Aorta (tissue), 5 donors: ENCODE results near the gene TSHZ1. TPM values are rescaled to one million over a fixed set of nuclear protein-coding genes. Genes with fewer than 3 reads are reported as not detected.

ENCODE experiments used
- ATAC-seq: fragments of 200-7000 bp; cut with Tn5 transposase; one replicate; pipeline ENCODE4 v1.9.1; 2022; ENCODE audit warnings: moderate library complexity; ENCODE audit not compliant: low FRiP score
- DNase-seq, 2 donors: peaks; one replicate each; pipeline ENCODE4 v3.0.0-alpha.2; 2020
- H3K27ac ChIP-seq, 2 donors: one replicate each; pipeline ENCODE4 v1.5.1; 2013; ENCODE audit warnings: low read length in 2 of 2, mild to moderate bottlenecking in 2 of 2, moderate library complexity in 2 of 2, control low read depth in 1 of 2, inconsistent platforms in 1 of 2, low read depth in 1 of 2
- H3K27me3 ChIP-seq, 2 donors: one replicate each; pipeline ENCODE4 v1.6.1; 2013; ENCODE audit warnings: control low read depth in 1 of 2, low read length in 1 of 2, mild to moderate bottlenecking in 1 of 2, moderate library complexity in 1 of 2; ENCODE audit not compliant: insufficient read depth in 2 of 2, control insufficient read depth in 1 of 2
- H3K36me3 ChIP-seq, 2 donors: one replicate each; pipeline ENCODE4 v1.6.1; 2013; ENCODE audit warnings: control low read depth in 1 of 2, low read length in 1 of 2, mild to moderate bottlenecking in 1 of 2; ENCODE audit not compliant: insufficient read depth in 2 of 2, control insufficient read depth in 1 of 2
- H3K4me1 ChIP-seq, 2 donors: one replicate each; pipeline ENCODE4 v1.6.1; 2013; ENCODE audit warnings: low read length in 2 of 2, control low read depth in 1 of 2, mild to moderate bottlenecking in 1 of 2, moderate library complexity in 1 of 2; ENCODE audit not compliant: insufficient read depth in 2 of 2, control insufficient read depth in 1 of 2
- H3K4me3 ChIP-seq, 2 donors: one replicate each; pipeline ENCODE4 v1.5.1; 2013; ENCODE audit warnings: low read length in 2 of 2, control low read depth in 1 of 2, mild to moderate bottlenecking in 1 of 2
- H3K9me3 ChIP-seq: one replicate; pipeline ENCODE4 v1.6.1; 2013; ENCODE audit warnings: mild to moderate bottlenecking, low read length; ENCODE audit not compliant: control insufficient read depth
- WGBS, 2 donors: extraction: QIAGEN DNeasy Blood & Tissue Kit; methylation state at CpG; one replicate each; pipeline ENCODE4 v1.1.7; 2013; 5-methylcytosine and 5-hydroxymethylcytosine counted together
- intact Hi-C, 2 donors: fragments of 100-400 bp; cut with DNase I; formaldehyde crosslinking; loops; one replicate each; pipeline versions ENCODE4 v1.14.2 to v1.15.0; 2022
- polyA plus RNA-seq, 2 donors: library from polyadenylated mRNA; stranded (reverse); fragments of 200-250 nt; gene quantifications; one replicate each; pipeline ENCODE4 v1.2.3, GENCODE V29; 2013
- total RNA-seq, 2 donors: library from RNA; stranded (reverse); fragmentation: NEBNext Ultra II Directional; extraction: Animal tissue kit (Norgen Biotek cat#: 25700); gene quantifications; one replicate each; pipeline ENCODE4 v1.2.1, GENCODE V29; 2021
- donor health status: healthy with polysubstance abuse.
- donor health status: Bipolar disorder and iron deficiency.
- donor health status: DM: no; HTN: no; CAD: no.
- donor health status: DM: no; HTN: no; CAD: no.
- donor health status: DM: yes; HTN: yes; CAD: no.

TSHZ1 gene
- total and polyA plus RNA-seq, 4 donors: 3.3 to 26.0 (median 11.8) TPM

- 74 to 75% methylated on average over 6 of the region's 6 CpGs for WGBS, 2 donors
- ATAC-seq: no peak
- no peak for DNase-seq
- intact Hi-C loops: no loop called here
- Histone ChIP-seq H3K4me1 (no peaks in the 10 kb centered on the region), H3K36me3 (peaks cover 0 to 2% of the 10 kb centered on the region in 2 donors), H3K27ac (no peak overlapping the region), H3K4me3 (no peak overlapping the region), H3K9me3 (no peaks in the 10 kb centered on the region), H3K27me3 (no peaks in the 10 kb centered on the region)
These were observed 53.6 kb downstream of the TSHZ1 start for GRCh38 chr18:75264195-75264594.

DNA sequence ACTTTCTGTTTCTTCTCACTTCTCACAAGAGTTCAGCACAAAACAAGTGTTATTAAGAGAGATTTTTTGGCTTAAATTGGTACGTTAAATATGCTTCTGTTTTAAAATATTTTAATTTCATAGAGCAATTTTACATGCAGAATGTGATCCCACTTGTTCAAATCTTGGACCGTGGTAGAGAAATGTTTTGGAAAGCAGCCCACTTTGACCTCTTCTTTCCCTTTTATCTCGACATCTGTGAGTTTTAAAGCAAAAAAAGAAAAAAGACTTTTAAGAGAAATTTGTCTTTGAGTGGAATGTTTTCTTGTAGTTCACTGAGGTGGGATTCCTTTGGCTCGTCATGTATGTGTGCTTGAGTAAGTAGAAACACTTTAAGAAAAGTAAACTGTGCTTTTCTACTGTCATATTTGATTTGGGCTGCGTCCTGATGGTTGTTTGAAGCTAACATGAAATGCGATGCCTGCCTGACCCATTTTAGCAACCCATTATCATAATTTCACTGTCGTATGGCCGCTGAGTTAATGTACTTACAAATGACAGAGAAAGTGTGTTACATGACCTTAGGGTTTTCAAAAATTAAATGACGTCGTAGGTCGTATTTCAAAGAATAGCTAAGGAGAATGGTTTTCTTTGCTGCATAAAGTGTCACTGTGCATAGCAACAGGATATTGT, 54.5 kb downstream of the TSHZ1 start:
- no peaks in the 10 kb centered on the region for H3K4me1 ChIP-seq
- no peak for DNase-seq
- H3K36me3 ChIP-seq: peaks cover 0 to 2% of the 10 kb centered on the region in 2 donors
- no peak for ATAC-seq
- 86 to 87% methylated on average over 11 of the region's 11 CpGs for WGBS, 2 donors
- H3K4me3 ChIP-seq: no peak overlapping the region
- H3K9me3 ChIP-seq: no peaks in the 10 kb centered on the region
- H3K27me3 ChIP-seq: no peaks in the 10 kb centered on the region
- intact Hi-C loops: no loop called here
- no peak overlapping the region for H3K27ac ChIP-seq

DNA sequence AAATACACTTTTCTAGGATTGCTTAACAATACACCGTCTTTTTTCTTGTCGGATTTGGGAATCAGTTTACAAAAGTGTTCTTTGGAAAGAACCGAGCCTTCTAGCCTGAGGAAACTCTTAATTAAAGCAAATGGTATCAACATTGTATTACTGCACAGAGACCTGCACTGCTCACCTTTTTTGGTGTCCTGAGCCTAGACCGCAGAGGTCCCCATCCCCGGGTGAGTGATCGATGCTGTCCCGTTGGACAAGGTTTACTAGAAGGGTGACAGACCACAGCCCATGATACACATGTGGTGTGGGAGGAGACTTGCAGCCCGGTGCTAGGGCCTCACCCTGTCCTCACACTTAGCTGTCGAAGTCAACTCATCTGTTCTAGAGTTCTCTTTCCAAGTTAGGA, 55.3 kb downstream of the TSHZ1 start:
- intact Hi-C loops: no loop called here
- Histone ChIP-seq H3K4me3 (no peak overlapping the region), H3K27ac (no peak overlapping the region), H3K9me3 (no peaks in the 10 kb centered on the region), H3K36me3 (peaks cover 0 to 2% of the 10 kb centered on the region in 2 donors), H3K27me3 (no peaks in the 10 kb centered on the region), H3K4me1 (no peaks in the 10 kb centered on the region)
- ATAC-seq (no peak), DNase-seq (no peak)
- 81 to 91% methylated on average over 9 of the region's 9 CpGs for WGBS, 2 donors

DNA sequence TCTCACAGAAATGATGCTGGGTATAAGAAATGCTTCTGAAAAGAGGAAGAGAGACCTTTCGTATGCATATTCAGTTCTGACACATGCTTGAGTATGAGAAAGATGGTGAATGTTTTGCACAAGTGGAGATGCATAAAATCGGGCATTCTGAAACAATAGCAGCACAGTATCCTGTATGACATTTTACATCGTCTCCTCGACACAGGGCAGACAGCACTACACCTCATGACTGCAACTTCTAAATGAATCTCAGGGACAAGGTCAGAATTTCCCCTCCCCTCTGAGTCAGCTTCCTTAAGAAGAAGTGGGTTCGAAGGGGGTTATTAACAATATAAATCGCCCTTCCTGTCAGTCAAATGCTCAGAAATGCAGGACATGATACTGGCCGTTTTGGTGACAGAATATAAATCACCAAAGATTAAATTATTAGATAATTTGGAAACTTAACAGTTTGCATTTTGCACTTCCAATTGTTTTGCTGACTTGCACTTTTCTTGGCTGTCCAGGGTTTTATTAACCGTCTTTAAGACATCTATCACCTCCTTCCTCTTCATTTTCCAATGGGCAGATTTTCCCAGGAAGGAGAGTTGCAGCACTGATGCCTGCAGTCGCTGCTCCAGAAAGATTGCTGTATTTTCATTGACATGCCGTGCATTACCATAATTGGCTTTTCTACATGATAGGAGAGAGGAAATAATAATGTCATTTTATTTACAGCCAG, 57.2 kb downstream of the TSHZ1 start:
- DNase-seq: no peak
- Histone ChIP-seq H3K4me1 (no peaks in the 10 kb centered on the region), H3K4me3 (no peak overlapping the region), H3K27me3 (no peaks in the 10 kb centered on the region), H3K36me3 (no peaks in the 10 kb centered on the region), H3K9me3 (no peaks in the 10 kb centered on the region), H3K27ac (no peak overlapping the region)
- no peak for ATAC-seq
- 83 to 84% methylated on average over 10 of the region's 10 CpGs for WGBS, 2 donors
- intact Hi-C loops: no loop called here

DNA sequence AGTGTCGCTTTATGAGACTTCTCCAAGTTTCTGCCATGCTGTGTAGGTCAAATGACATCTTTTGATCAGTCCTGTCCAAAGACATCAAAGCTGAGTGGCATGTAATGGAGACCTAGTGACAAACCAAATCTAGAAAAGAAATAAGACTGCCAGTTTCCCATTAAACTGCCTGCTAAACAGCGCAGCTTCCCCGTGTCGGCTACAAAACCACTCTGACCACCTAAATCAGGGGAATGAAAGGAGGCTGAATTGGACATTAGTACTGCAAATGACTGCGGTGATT, 57.7 kb downstream of the TSHZ1 start:
- H3K36me3 ChIP-seq: no peaks in the 10 kb centered on the region
- H3K9me3 ChIP-seq: no peaks in the 10 kb centered on the region
- 83 to 84% methylated on average over 5 of the region's 5 CpGs for WGBS, 2 donors
- no peaks in the 10 kb centered on the region for H3K4me1 ChIP-seq
- no peaks in the 10 kb centered on the region for H3K27me3 ChIP-seq
- ATAC-seq (no peak), DNase-seq (no peak)
- no peak overlapping the region for H3K27ac ChIP-seq
- H3K4me3 ChIP-seq: no peak overlapping the region
- intact Hi-C loops: no loop called here

DNA sequence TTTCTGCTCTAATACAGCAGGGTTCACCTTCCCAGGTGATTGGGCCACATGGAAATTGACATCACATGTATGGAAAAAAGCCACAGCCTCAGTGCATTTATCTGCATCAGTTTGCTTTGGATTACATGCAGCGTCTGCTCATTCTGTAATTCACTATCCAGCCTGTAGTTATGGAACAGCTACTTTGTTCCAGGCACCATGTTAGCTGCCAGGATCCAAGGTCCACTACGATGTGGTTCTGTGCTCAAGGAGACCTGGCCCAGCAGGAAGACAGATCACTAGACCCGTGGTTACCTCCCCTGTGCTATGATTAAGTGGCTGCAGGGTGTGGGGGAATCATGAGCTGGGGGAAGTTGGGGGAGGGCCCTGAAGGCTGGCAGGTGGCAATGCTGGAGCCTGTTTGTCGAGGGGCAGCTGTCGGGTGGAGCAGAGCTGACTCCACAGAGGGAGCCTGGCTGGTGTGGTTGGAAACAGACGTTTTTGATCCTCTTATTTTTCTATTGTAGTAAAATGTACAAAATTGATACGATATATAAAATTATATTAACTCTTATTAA, 58.6 kb downstream of the TSHZ1 start:
- Histone ChIP-seq H3K4me1 (no peaks in the 10 kb centered on the region), H3K4me3 (no peak overlapping the region), H3K27ac (no peak overlapping the region), H3K9me3 (no peaks in the 10 kb centered on the region), H3K36me3 (no peaks in the 10 kb centered on the region), H3K27me3 (no peaks in the 10 kb centered on the region)
- 80 to 84% methylated on average over 7 of the region's 7 CpGs for WGBS, 2 donors
- intact Hi-C loops: no loop called here
- DNase-seq: no peak
- ATAC-seq: no peak

- no peak overlapping the region for H3K4me3 ChIP-seq
- H3K27ac ChIP-seq: no peak overlapping the region
- intact Hi-C loops: no loop called here
- H3K27me3 ChIP-seq: no peaks in the 10 kb centered on the region
- no peak for ATAC-seq
- no peak for DNase-seq
- WGBS, 2 donors: 95 to 96% methylated on average over 8 of the region's 8 CpGs
- H3K9me3 ChIP-seq: no peaks in the 10 kb centered on the region
- no peaks in the 10 kb centered on the region for H3K4me1 ChIP-seq
- no peaks in the 10 kb centered on the region for H3K36me3 ChIP-seq
These were observed 59.1 kb downstream of the TSHZ1 start for GRCh38 chr18:75269696-75270095.

DNA sequence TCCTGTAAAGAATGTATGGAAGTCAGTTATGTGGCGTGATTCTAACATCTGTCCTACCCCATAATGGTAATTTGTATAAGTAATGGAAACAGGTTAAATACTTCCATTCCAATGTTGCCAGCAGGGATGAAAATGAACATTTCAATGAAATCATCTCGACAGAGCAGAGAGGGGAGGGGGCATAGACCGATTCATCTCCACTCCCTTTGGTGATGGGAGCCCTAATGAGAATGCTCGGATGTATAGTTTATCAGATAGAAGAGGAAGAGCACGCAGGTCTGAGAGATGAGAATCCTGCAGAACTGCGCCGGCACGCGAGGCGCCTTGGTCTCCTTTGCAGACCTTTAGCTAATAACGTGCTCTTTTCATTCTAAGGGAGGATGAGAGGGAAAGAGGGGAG, 61.4 kb downstream of the TSHZ1 start:
- intact Hi-C loops: no loop called here
- H3K27me3 ChIP-seq: no peaks in the 10 kb centered on the region
- ATAC-seq (no peak), DNase-seq (no peak)
- no peaks in the 10 kb centered on the region for H3K36me3 ChIP-seq
- H3K27ac ChIP-seq: no peak overlapping the region
- no peaks in the 10 kb centered on the region for H3K4me1 ChIP-seq
- 93 to 94% methylated on average over 11 of the region's 11 CpGs for WGBS, 2 donors
- H3K9me3 ChIP-seq: no peaks in the 10 kb centered on the region
- H3K4me3 ChIP-seq: no peak overlapping the region

DNA sequence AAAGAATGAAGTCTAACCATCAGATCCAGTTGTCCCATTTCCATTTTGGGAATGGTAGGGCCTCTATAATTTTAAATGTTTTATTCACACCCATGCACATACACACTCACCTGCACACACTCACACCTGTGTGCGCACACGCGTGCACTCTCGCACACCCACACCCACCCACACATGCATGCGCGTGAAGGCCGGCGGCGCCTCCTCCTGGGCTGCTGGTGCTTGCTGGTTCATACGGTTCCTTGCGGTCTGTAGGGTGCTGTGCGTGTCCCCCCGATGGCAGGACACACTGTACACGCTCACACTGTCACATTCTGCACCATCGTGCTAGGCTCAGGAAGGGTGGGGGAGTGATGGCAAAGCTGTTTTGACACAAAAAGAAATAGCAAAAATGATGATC, 63.2 kb downstream of the TSHZ1 start:
- Histone ChIP-seq H3K9me3 (no peaks in the 10 kb centered on the region), H3K27me3 (no peaks in the 10 kb centered on the region), H3K4me3 (no peak overlapping the region), H3K27ac (no peak overlapping the region), H3K4me1 (no peaks in the 10 kb centered on the region), H3K36me3 (no peaks in the 10 kb centered on the region)
- DNase-seq (no peak), ATAC-seq (no peak)
- intact Hi-C loops: no loop called here
- 96 to 98% methylated on average over 15 of the region's 15 CpGs for WGBS, 2 donors
